HG02840 (cell line): ENCODE data around the gene DNAH9.
"Not testable (repeated sequence)": the region's sequence is repeated elsewhere in the genome, so short reads cannot be mapped to it uniquely, and the experiment has no call there.

Experiments
- ATAC-seq: cut with Tn5 transposase; IDR thresholded peaks from one replicate; pipeline ENCODE4 v1.9.1; 2021; ENCODE audit warnings: mild to moderate bottlenecking, moderate library complexity, moderate number of reproducible peaks; ENCODE audit not compliant: unreplicated experiment, low FRiP score

The DNAH9 gene

DNA sequence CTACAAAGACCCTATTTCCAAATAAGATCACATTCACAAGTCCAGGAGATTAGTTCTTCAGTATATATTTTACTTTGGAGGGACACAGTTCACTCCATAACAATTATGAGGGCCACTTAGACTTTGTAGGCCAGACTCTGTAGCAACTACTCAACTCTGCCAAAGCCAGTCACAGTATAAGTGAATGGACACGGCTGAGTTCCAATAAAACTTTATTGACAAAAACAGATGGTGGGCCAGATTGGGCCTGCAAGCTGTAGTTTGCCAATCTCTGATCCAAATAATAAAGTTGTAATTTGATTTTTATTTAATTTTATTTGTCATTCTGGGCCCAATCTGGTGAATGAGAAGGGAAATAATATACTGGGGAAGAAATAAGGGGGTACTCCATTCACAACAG is 297.9 kb downstream of the DNAH9 start:
- no peak for ATAC-seq

GRCh38 chr17:11898526-11899235 is 300.4 kb downstream of the DNAH9 start:
- ATAC-seq = no peak

GRCh38 chr17:11899537-11899942 is 301.3 kb downstream of the DNAH9 start:
- no peak for ATAC-seq

- no peak for ATAC-seq
Measured at GRCh38 chr17:11900041-11900476, 301.8 kb downstream of the DNAH9 start.

DNA sequence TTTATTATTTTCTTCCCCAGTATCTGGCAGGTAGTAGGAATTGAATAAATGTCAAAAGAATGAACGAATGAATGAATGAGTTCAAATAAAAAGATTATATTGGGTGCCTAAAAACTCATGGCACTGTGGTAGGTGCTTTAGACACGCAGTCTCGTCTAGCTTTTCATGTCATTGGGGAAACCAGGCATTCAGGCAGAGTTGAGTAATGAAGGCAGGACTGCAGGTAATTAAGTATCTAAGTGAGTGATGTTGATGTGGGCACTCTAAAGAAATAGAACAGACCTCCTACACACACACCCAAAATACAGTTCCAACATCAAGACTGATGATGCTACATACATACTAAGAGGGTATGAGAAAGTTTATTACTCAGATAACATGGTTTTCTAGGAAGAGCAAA is 302.4 kb downstream of the DNAH9 start:
- ATAC-seq = no peak

DNA sequence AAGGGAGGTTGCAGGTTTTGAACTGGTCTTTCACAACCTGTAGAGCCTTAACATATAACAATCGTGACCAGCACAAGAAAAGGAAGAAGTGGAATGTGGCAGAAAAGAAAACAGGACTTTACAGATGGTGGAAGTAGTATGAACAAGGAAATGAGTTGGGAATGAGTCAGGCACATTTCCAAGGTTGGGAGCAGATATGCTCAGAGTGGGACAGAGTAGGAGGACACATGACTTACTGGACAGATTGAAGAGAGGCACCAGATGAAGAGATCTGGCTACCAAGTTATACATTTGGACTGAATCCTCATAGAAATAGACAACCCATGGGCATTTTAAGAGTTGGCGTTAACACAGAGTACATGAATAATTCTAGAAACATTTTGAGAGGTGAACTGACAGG is 303.7 kb downstream of the DNAH9 start:
- no peak for ATAC-seq

DNA sequence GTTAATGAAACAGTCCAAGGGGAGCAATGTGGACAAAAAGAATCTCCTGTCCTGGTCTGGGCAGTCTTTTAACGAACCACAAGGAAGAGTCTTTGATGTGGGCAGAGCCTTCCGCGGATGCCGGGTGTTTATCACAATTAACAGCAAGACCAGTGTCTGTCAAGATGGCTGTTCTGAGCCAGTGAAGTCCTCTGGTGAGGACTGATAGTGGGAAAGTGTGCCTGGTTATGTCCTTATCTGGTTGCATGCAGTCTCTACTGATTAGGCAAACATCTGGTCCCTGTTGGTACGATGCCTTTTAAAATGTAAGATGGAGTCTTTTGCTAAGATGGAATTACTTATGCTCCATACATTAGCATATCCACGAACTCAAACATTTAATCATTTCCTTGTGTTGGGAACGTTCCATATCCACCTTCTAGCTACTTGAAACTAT is 310.5 kb downstream of the DNAH9 start:
- ATAC-seq = no peak

GRCh38 chr17:11909348-11909747 is 311.1 kb downstream of the DNAH9 start:
- ATAC-seq = no peak

DNA sequence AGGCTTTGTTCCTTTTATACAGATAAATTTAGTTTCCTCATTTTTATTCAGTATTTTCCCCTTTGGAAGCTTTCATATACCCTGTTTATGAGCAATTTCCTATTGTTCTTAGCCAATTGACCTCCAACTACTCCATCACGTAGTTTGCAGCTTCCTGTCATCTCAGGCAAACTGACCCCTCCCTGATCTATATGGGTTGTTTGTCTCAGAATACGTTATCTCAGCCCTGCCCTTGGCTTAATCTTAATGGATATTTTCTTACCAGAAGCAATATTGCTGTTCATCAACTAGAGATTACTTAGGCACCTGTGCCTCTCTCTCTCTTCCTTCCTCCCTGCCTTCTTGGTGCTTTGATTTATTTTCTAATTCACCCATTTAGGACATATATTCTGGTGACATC is 317.8 kb downstream of the DNAH9 start:
- no peak for ATAC-seq

DNA sequence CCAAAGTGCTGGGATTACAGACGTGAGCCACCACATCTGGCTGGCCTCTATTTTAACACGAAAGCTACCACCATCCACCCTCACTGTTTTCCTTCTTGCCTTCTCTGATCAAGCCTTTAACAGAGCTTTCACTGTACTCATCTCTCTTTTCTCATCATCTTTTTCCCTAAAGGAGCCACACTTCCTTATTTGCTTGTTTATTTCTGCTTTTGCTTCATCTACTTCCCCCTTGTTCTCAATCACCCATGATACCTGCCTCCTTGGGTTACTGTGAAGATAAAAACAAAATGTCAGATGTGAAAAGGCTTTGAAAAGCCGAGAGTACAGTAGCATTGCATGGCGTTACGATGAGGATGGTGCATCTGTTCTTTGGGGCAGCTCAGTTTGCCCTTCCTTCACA is 319.1 kb downstream of the DNAH9 start:
- no peak for ATAC-seq

DNA sequence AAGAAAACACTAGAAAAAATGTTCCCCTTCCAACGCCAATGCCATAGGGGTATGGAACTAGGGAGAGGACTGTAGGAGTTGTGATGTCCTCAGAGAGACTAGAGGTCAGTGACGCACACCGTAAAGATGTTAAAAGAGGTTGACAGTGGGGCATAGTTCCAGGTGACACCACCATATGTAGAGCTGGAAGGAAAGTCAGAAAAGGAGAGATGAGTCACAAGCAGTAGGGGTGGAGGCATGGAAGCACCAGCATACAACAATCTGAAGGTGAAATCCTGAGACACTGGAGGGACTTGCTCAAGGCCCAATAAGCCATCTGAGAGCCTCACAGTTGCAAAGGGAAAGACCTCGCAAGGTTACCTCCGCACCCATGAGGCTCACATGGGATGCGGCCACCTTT is 323.0 kb downstream of the DNAH9 start:
- ATAC-seq = no peak

- ATAC-seq = no peak
Measured at GRCh38 chr17:11922638-11923037, 324.4 kb downstream of the DNAH9 start.

DNA sequence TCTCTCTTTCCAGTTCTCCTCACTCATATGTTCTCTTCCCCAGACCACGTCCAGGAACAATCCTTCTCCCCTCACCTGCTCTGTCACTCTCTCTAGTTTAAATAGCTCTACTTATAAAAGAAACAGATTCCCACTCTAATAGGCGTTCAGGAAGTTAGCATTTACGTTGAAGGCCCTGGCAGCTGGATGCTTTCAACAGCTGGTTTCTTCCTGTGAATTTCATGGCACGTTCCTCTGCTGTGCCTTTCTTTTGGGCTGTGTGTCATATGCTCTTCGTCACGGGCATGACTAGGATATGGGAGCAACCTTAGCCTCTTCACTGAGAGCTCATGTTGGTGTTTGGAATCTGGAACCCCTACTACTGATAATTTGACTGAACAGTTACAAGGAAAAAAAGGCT is 325.8 kb downstream of the DNAH9 start:
- ATAC-seq = no peak

GRCh38 chr17:11925262-11926021 is 327.2 kb downstream of the DNAH9 start:
- no peak for ATAC-seq

- no peak for ATAC-seq
Measured at GRCh38 chr17:11928436-11928835, 330.2 kb downstream of the DNAH9 start.

DNA sequence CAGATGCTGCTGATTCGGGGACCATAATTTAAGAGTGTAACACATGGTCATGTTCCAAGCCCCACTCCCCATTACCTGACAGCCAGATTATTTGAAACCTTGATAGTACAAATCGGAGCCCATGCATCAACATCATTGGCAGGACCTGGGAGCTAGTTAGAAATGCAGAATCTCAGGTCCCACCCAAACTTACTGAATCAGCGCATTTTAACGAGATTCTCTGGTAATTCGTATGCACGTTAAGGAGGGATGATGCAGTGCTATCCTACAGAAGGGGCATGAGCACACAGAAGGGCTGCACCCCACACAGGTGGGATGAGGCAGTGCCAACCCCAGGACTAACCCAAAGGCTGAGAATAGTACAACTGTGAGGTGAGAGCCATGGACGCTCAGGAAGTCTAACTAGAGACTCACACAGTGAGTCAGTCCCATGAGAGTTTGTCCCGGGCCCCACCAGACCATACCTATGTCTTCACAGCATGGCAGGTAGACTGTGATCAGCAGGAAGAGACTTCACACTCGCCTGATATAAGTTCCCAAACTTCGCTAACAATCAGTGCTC is 334.1 kb downstream of the DNAH9 start:
- no peak for ATAC-seq

- ATAC-seq = no peak
Measured at GRCh38 chr17:11935734-11936406, 337.6 kb downstream of the DNAH9 start.

DNA sequence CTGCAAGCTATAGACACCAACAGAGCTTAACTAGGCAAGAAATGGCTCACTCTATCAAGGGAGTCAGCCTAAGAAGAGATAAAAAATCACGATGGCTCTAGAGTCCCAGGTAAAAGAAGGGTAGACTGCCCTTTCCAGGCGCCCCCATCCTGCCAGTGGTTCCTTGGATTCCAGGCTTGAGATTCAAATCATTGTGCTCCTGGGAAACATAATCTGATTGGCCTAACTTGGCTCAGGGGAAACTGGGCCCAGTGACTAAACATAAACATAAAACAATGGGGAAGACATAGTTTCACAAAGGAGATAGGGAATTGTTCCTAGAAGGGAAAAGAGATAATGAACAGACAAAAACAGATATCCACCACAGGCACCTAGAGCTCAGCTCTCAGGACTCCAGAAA is 342.6 kb downstream of the DNAH9 start:
- ATAC-seq = no peak

DNA sequence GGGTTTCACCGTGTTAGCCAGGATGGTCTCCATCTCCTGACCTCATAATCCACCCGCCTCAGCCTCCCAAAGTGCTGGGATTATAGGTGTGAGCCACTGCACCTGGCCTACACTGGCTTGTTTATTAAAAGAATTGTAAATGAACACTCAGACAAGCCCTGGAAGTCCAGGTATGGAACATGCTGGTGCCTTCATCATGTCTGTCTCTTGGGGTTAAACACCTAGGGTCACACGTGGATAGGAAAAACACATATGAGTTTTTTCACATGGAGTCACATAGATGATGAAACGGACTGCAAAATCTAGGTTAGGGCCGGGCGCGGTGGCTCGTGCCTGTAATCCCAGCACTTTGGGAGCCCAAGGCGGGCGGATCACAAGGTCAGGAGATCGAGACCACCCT is 344.8 kb downstream of the DNAH9 start:
- not testable (repeated sequence) for ATAC-seq

GRCh38 chr17:11943759-11944347 is 345.6 kb downstream of the DNAH9 start:
- ATAC-seq = no peak

GRCh38 chr17:11944587-11944986 is 346.3 kb downstream of the DNAH9 start:
- ATAC-seq = no peak
